ENCODE measurements around the gene LSM14A.
"Not testable (repeated sequence)": the region's sequence is repeated elsewhere in the genome, so short reads cannot be mapped to it uniquely, and the experiment has no call there.

Gene LSM14A

GRCh38 chr19:34232566-34233481 is 60.5 kb downstream of the LSM14A start:
- no peak for DNase-seq

- DNase-seq: no peak
Observed at GRCh38 chr19:34235425-34235940, 63.2 kb downstream of the LSM14A start.

- DNase-seq: no peak
Observed at GRCh38 chr19:34236035-34236987, 64.0 kb downstream of the LSM14A start.

- DNase-seq: no peak
Observed at GRCh38 chr19:34237283-34237682, 65.0 kb downstream of the LSM14A start.

- no peak for DNase-seq
Observed at GRCh38 chr19:34237939-34238338, 65.6 kb downstream of the LSM14A start.

GRCh38 chr19:34241513-34242337 is 69.4 kb downstream of the LSM14A start:
- no peak for DNase-seq

GRCh38 chr19:34243138-34243875 is 71.0 kb downstream of the LSM14A start:
- not testable (repeated sequence) for DNase-seq

- no peak for DNase-seq
Observed at GRCh38 chr19:34243876-34244578, 71.7 kb downstream of the LSM14A start.

- no peak for DNase-seq
Observed at GRCh38 chr19:34244611-34245299, 72.5 kb downstream of the LSM14A start.

- no peak for DNase-seq
Observed at GRCh38 chr19:34246340-34246739, 74.0 kb downstream of the LSM14A start.

- no peak for DNase-seq
Observed at GRCh38 chr19:34248941-34249340, 76.6 kb downstream of the LSM14A start.

- DNase-seq: not testable (repeated sequence)
Observed at GRCh38 chr19:34253167-34253566, 80.9 kb downstream of the LSM14A start.

GRCh38 chr19:34253681-34254045 is 81.4 kb downstream of the LSM14A start:
- DNase-seq: not testable (repeated sequence)

GRCh38 chr19:34254046-34254697 is 81.9 kb downstream of the LSM14A start, which contains the start of gene GARRE1:
TSS of gene GARRE1 (plus strand) at chr19:34254554. CDS start at chr19:34300474, 45,920 bp downstream.
- DNase-seq: peak; percentile 35

GRCh38 chr19:34254698-34255432 is 82.6 kb downstream of the LSM14A start:
- no peak for DNase-seq

- no peak for DNase-seq
Observed at GRCh38 chr19:34255546-34255945, 83.2 kb downstream of the LSM14A start.

- no peak for DNase-seq
Observed at GRCh38 chr19:34256835-34257558, 84.7 kb downstream of the LSM14A start.

GRCh38 chr19:34257559-34257924 is 85.2 kb downstream of the LSM14A start:
- DNase-seq: no peak

Data from NCI-H524 treated with DMSO at 0.1 percent for 48 hours (cell line).